Measurements from ENCODE around the gene NAT10. TPM values are rescaled to one million over a fixed set of nuclear protein-coding genes. Genes with fewer than 3 reads are reported as not detected.
A peak's percentile ranks its signal among the peaks of the same experiment; 100 is the strongest.

The NAT10 gene
- total and polyA plus RNA-seq, 4 donors = 24.2 to 41.1 (median 27.7) TPM

- H3K9me3 ChIP-seq (ENCODE audit: control insufficient read depth in 4 of 4, insufficient read depth in 3 of 4, low read length in 3 of 4) = no peaks in the 10 kb centered on the region
- peaks cover 0 to 3% (median 0%) of the 10 kb centered on the region in 4 donors for H3K36me3 ChIP-seq (ENCODE audit: control insufficient read depth in 4 of 4, insufficient read depth in 4 of 4, low read length in 4 of 4)
- H3K27me3 ChIP-seq (ENCODE audit: control insufficient read depth in 3 of 3, insufficient read depth in 3 of 3, low read length in 2 of 3) = no peaks in the 10 kb centered on the region
- DNase-seq (peak in 2 of 3 donors; percentile 21 to 32), ATAC-seq (ENCODE audit: insufficient read depth, low FRiP score) (no peak)
- no peak overlapping the region for H3K9ac ChIP-seq (ENCODE audit: insufficient read depth in 1 of 2, low read length in 2 of 2)
- no peak for TF ChIP-seq CTCF (IDR thresholded peaks at IDR 0.05; ENCODE audit: control extremely low read depth, extremely low read depth)
- H3K27ac ChIP-seq (ENCODE audit: low read depth in 1 of 2, low read length in 1 of 2) = no peak overlapping the region
- peaks cover 0 to 6% (median 3%) of the 10 kb centered on the region in 5 donors for H3K4me1 ChIP-seq (ENCODE audit: control insufficient read depth in 5 of 5, insufficient read depth in 5 of 5, low read length in 5 of 5)
- WGBS, 2 donors = 84 to 86% methylated on average over 21 to 22 of the region's 22 CpGs
- H3K4me3 ChIP-seq = no peak overlapping the region
Measured at GRCh38 chr11:34160049-34160721, 54.8 kb downstream of the NAT10 start.

GRCh38 chr11:34160791-34161190, 55.4 kb downstream of the NAT10 start:
- Histone ChIP-seq H3K4me3 (no peak overlapping the region), H3K36me3 (ENCODE audit: control insufficient read depth in 4 of 4, insufficient read depth in 4 of 4, low read length in 4 of 4) (peaks cover 0 to 3% (median 0%) of the 10 kb centered on the region in 4 donors), H3K4me1 (ENCODE audit: control insufficient read depth in 5 of 5, insufficient read depth in 5 of 5, low read length in 5 of 5) (peaks cover 0 to 3% (median under 1%) of the 10 kb centered on the region in 5 donors), H3K27ac (ENCODE audit: low read depth in 1 of 2, low read length in 1 of 2) (no peak overlapping the region), H3K27me3 (ENCODE audit: control insufficient read depth in 3 of 3, insufficient read depth in 3 of 3, low read length in 2 of 3) (no peaks in the 10 kb centered on the region), H3K9me3 (ENCODE audit: control insufficient read depth in 4 of 4, insufficient read depth in 3 of 4, low read length in 3 of 4) (no peaks in the 10 kb centered on the region), H3K9ac (ENCODE audit: insufficient read depth in 1 of 2, low read length in 2 of 2) (no peak overlapping the region)
- no peak for ATAC-seq (ENCODE audit: insufficient read depth, low FRiP score)
- no peak for DNase-seq
- no peak for TF ChIP-seq CTCF (IDR thresholded peaks at IDR 0.05; ENCODE audit: control extremely low read depth, extremely low read depth)
- WGBS, 2 donors = 88 to 93% methylated on average over 18 of the region's 18 CpGs

- 87 to 94% methylated on average over 6 of the region's 6 CpGs for WGBS, 2 donors
Measured at GRCh38 chr11:34161361-34161760, 55.9 kb downstream of the NAT10 start.

More at GRCh38 chr11:34161361-34161760, 55.9 kb downstream of the NAT10 start:
- no peak overlapping the region for H3K27ac ChIP-seq (ENCODE audit: low read depth in 1 of 2, low read length in 1 of 2)
- H3K27me3 ChIP-seq (ENCODE audit: control insufficient read depth in 3 of 3, insufficient read depth in 3 of 3, low read length in 2 of 3) = no peaks in the 10 kb centered on the region
- no peak overlapping the region for H3K9ac ChIP-seq (ENCODE audit: insufficient read depth in 1 of 2, low read length in 2 of 2)
- ATAC-seq (ENCODE audit: insufficient read depth, low FRiP score) (no peak), DNase-seq (no peak)
- no peak overlapping the region for H3K4me3 ChIP-seq
- no peaks in the 10 kb centered on the region for H3K4me1 ChIP-seq (ENCODE audit: control insufficient read depth in 5 of 5, insufficient read depth in 5 of 5, low read length in 5 of 5)
- H3K9me3 ChIP-seq (ENCODE audit: control insufficient read depth in 4 of 4, insufficient read depth in 3 of 4, low read length in 3 of 4) = no peaks in the 10 kb centered on the region
- no peak for TF ChIP-seq CTCF (IDR thresholded peaks at IDR 0.05; ENCODE audit: control extremely low read depth, extremely low read depth)
- peaks cover 0 to 3% (median 0%) of the 10 kb centered on the region in 4 donors for H3K36me3 ChIP-seq (ENCODE audit: control insufficient read depth in 4 of 4, insufficient read depth in 4 of 4, low read length in 4 of 4)
